Left lobe of liver (tissue), 2 donors: Measurements from ENCODE around the gene DDRGK1. TPM values are rescaled to one million over a fixed set of nuclear protein-coding genes. Genes with fewer than 3 reads are reported as not detected.

Experiments used
- ATAC-seq: fragments of 200-7000 bp; cut with Tn5 transposase; one replicate; pipeline ENCODE4 v1.9.1; 2020; ENCODE audit warnings: mild to moderate bottlenecking, moderate library complexity
- DNase-seq: peaks from one replicate; pipeline ENCODE4 v3.0.0-alpha.2; 2020; ENCODE audit warnings: low spot score
- total RNA-seq: library from RNA; stranded (reverse); gene quantifications from one replicate; pipeline ENCODE4 v1.2.1, GENCODE V29; 2021
- donor health status: DM: no; HTN: no; CAD: no; lungs with moderate emphysema.
- donor health status: DM: no; HTN: yes; CAD: no.

Gene DDRGK1
- total RNA-seq, 1 donor from 2014 or later: 71.0 TPM

DNA sequence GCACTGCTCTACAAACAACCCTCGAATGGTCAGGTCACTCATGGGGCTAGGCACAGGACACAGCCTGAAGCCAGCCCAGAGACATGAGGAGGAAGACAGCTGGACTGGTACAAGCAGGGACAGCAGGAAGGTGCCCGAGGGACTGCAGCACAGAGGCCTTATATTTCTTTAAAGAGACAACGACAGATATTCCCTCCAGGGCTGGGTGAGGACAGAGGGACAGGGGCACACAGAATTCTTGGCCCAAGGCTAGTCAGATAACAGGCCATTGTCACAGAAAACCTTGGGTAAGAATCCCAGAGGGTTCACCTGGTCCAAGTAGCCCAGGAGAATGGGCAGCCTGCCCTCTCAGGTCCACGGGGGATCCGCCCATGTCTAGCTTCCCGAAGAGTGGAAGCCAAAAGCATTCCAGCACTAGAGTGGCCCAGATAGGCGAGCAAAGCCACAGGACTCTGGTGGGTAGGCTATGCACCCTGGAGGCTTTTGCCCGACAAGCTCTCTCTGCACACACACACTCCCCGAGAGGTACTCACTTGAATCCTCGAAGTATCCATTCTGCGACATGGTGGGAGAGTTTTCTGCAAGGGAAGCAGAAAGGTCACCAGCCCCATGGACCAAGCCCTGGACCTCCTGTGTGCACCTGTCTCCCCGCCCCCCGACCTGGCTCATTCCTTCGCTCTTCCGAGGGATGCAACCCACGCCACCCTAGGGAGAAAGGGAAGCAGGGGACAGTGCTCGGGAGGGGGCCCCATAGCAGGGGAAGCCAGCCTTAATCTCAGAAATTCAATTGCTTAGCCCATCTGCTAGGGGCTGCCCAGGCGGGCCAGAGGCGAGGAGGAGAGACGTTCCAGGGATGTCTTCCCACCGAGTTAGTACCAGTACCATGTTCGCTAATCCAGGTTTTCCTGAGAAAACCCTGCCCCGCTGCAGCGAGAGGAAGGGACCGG is 32.8 kb upstream of the DDRGK1 start:
- ATAC-seq (no peak), DNase-seq (no peak)

DNA sequence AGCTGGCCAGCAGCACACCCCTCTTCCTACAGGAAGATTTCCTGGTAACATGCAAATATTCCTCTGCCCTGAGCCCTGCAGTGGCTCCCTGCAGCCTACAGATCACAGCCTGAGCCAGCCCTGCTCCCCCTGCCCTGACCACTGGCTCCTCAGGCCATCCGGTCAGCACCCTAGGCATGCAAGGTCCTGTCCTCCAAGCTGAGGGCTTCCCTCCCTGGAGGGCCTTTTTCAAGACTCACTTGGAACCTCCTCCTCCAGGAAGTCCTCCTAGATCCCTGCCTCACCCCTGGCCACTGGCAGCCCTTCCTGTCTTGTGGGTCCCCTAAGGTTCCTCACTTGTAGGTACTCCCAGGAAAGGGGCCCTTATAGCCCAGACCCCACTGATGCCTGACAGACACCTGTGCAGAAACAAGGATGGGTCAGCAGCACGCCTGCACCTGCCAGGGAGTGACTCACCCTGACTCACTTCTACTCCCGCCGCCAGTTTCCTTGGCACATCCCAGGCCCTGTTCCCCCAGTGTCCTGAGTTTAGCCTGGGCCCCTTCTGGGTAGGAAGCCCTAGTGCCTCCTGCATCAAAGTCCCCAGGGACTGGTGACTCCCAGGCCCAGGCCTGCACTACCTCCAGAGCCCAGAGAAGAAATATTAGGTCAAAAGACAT is 31.3 kb upstream of the DDRGK1 start:
- DNase-seq (no peak), ATAC-seq (no peak)

DNA sequence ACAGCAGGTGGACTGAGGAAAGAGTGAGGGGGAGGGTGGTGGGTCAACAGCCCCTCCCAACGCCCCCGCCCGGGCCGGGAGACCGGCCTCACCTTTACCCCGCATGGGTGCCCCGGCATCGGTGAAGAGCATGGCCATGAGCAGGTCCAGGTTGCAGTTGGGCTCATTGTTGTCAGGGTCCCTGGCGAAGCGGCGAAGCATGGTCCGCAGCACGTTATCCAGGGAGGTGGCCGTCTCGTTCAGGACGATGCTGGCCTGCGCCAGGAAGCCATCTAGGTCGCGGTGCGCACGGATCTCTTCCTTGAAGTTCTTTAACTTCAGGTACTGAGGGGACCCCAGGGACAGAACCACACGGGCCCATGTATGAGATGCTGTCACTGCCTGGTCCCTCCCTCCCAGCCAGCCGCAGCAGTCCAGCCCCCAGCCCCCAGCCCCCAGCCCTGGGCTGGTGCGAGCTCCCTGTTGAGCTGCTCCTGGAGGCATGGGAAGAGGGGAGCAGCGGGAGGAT is 29.6 kb upstream of the DDRGK1 start:
- DNase-seq: no peak

DNA sequence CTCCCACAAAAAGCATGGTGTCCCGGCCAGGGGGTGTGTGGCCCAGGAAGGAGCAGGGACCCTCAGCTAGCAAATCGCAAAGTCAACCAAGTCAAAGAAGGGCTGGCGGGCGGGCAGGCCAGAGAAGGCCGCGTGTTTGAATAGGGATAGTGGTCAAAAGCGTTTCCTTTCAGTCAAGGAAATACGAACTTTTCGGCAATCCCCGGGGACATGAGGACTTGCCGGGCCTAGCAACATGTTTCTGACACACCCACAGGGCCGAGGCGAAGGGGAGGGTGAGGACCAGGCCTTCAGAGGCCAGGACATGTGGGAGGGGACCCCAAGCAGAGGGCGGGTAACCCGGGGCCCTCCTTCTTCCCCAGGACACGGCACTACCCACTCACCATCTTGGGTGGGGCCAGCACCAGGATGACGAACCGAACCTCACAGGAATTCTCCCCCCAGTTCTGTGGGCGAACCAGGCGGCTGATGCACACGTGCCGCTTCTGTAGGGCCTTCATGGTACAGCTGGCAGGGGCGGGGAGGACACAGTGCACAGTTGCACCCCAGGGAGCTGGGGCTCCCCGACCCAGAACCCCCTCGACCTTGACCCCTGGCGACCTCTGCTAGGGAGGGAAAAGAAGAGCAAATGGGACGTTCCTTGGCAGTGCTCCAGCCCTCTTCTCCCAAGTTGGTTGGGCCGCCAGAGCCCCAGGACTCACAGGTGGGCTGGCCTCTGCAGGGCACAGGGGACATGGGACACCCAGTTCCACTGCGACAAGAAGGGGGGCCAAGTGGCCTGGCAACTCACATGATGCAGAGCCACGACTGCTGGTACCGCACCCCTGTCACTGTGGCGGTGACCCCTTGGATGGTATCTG is 28.9 kb upstream of the DDRGK1 start:
- no peak for DNase-seq
- ATAC-seq: no peak

More for the DNA sequence above, 29.6 kb upstream of the DDRGK1 start:
- no peak for ATAC-seq

DNA sequence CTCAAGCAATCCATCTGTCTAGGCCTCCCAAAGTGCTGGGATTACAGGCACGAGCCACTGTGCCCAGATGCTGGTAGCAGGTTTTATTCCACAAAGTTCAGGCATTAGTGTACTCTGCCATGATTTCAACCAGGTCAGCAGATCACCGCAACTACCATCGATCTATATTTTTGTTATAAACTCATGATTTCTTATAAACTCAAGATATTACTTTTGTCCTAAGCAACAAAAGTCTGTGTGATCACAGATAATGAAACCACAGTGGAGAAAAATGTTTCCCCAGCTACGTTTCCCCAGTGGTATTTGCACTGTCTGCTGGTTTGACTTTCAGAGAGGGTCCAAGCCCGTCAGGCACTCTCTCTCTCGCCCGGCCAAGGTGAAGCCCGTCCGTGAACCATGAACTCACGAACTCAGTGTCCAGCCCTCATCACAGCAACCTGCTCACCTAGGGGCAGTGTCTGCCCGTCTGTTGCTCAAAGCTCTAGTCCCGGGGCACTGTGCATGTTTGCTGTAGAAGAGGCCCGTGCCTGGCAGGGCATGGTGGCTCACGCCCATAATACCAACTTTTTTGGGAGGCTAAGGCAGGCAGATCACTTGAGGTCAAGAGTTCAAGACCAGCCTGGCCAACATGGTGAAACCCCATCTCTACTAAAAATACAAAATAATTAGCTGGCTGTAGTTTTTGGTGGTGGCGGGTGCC is 27.6 kb upstream of the DDRGK1 start:
- no peak for DNase-seq
- no peak for ATAC-seq

DNA sequence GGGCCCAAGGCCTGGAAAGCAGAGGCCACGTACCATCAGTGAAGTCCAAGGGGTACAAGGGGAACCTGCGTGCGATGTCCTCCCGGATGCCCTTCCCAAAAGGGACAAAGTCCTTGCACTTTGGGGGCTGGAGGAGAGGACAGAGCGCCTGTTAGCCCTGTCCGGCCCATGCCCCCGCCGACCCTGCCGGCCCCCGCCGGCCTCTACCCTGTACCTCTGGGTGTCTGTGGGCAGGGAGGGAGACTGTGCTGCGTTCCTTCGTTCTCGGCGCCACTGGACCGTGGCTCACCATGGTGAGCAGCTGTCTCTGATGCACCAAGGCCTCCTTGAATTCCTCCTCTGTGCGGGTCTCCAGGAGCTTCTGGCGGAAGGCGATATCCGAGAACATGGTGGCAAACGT is 26.6 kb upstream of the DDRGK1 start:
- no peak for ATAC-seq
- no peak for DNase-seq

DNA sequence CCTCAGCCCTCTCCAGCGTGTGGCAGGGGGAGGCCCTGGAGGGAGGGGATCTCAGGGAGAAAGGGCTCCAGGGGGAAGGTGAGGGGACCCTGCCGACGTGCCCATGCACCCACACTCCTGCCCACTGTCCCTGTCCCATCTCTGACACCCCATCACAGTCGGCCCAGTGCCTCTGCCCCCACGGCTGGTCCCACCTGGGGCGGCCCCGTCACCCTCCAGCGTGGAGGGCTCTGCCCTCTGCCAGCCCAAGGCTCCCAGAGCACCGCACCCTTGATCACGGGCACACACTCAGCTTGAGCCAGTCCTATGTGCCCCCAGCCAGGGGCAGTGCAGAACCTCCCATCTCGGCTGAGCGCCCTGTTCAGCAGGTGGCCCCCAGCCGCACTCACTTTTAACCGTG is 25.3 kb upstream of the DDRGK1 start:
- DNase-seq (no peak), ATAC-seq (no peak)

DNA sequence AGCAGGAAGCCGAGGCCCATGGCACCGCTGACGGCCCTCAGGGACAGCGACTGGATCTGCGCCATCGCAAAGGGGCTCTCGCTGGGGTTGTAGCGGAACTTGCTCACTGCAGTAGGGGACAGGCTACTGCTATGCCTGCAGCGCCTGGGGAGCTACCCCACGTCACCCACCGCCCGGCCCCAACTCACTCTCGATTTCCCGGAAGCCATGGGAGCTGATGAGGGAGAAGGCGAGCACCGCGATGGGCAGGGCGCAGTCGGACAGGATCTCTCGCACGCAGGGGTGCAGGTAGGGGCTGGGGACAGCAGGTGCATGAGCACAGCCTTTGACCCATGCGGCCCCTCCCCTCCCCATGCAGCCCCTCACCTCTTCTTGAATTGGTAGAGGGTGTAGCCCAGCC is 24.7 kb upstream of the DDRGK1 start:
- ATAC-seq (no peak), DNase-seq (no peak)

DNA sequence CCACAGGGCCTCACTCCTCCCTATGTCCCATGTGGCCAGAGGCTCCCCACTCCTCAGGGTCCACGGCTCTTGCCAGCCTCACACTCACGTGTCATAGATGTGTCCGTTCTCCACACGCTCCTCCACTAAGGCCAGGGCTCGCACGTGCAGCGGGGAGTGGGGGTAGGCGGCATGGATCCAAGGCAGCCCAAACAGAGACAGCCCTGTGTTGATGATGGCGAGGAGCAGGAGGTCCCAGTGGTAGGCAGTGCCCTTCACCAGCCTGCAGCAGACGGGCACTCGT is 24.2 kb upstream of the DDRGK1 start:
- ATAC-seq: no peak
- DNase-seq: no peak

DNA sequence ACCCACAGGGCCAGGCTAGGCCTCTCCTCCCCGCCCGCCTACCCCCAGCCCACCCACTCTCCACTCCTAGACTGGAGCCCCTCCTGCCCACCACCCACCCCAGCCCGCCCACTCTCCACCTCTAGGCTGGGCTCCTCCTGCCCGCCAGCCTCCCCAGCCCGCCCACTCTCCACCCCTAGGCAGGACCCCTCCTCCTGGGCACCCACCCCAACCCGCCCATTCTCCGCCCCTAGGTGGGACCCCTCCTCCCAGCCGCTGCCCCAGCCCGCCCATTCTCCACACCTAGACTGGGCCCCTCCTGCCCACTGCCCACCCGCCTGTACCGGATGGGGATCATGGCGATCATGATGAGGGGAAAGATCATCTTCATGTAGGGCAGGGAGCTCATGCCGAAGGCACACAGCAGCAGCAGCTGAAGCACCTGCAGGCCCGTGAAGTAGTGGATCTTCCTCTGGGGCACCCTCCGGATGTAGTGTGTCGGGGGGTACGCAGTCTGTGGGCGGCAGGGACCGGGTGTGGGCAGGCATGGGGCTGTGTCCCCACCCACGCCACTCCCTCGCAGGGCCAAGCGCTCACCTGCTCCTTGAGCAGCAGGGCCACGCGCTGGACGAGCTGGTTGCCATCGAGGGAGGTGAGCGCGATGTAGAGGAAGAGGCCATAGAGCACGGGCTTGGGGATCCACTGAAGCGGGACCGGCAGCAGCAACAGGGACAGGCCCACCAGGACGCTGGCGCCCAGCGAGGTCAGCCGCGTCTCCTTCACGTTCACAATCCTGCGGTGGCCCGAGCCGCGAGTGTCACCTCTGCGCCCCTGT is 23.7 kb upstream of the DDRGK1 start:
- ATAC-seq: no peak

DNA sequence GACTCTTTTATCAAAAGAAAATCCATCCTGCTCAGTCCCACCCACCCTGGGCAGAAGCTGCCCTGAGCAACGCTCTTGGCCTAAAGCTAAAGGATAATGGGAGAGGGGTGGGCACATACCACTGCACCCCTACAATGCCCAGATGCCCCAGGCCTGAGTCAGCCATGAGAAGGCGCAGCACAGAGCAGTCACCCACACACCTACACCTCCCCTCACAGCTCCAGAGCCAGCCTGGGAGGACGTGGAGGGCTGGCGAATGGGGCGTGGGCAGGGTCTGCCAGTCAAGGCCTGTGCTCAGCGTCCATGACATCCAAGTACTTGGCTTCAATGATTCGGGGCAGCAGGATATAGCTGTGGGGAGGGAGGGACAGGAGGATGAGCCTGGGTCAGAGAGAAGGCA is 23.0 kb upstream of the DDRGK1 start:
- DNase-seq (no peak), ATAC-seq (no peak)

More for the DNA sequence above, 23.7 kb upstream of the DDRGK1 start:
- DNase-seq: no peak

DNA sequence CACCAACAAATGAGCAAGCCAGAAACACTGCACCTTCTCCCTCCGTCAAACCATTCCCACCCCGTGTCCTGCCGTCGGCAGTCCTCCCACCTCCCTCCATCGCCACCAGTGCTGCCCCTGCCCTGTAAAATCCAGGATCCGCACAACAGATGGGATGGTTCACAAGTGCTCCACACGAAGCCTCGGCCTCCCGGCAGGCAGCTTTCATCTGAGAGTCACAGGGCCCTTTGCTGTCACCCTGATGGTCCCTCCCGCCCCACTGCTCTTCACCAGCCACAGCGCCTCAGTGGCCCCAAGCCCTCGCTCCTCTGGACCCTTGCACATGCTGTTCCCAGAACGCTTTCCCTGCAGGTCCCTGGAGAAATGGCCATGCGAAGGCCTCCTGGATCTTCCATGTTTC is 22.4 kb upstream of the DDRGK1 start:
- DNase-seq: no peak

DNA sequence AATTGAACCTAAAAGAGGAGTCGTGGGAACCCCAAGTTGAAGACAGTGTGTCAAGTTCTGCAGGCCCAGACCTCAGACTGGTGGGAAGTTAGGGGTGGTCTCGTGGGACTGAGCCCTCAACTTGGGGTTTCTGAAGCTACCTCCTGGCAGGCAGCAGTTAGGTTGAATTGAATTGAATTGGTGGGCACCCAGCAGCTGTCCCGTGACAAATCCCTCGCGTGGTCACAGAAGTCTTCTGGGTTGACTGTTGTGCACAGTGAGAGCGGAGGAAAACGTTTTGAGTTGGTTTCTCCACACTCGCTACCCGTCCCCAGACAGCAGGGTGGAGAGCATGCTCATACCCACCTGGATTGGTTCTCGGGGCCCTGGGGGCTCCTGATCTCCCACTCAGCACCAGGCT is 21.6 kb upstream of the DDRGK1 start:
- DNase-seq: no peak
- ATAC-seq: no peak

More for the DNA sequence above, 22.4 kb upstream of the DDRGK1 start:
- ATAC-seq: no peak

DNA sequence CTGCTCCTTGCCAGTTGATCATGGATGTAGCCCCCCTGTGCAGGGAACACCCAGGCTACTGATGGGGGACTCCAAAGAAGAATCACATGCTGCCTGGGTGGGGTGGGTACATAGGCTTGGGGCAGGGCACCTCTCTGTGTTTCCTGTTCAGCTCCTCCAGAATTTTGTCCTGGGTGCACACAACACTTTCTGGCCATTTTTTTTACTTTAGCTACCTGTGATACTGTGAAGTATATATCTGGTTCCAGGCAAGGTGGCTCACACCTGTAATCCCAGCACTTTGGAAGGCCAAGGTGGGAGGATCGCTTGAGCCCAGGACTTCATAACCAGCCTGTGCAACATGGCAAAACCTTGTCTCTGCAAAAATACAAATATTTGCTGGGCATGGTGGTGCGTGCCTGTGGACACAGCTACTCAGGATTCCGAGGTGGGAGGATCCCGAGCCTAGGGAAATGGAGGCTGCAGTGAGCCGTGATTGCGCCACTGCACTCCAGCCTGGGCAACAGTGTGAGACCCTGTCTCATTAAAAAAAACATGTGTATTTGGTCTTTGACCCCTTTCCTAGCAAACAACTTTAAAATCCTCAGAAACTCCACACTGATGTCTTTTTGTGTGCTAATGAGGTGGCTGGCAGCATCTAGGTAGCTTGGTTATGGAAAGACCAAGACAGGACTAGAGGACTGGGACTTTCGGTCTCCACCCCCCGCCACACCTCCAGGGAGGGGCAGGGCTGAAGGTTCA is 20.4 kb upstream of the DDRGK1 start:
- no peak for DNase-seq
- peak; percentile 36 for ATAC-seq

DNA sequence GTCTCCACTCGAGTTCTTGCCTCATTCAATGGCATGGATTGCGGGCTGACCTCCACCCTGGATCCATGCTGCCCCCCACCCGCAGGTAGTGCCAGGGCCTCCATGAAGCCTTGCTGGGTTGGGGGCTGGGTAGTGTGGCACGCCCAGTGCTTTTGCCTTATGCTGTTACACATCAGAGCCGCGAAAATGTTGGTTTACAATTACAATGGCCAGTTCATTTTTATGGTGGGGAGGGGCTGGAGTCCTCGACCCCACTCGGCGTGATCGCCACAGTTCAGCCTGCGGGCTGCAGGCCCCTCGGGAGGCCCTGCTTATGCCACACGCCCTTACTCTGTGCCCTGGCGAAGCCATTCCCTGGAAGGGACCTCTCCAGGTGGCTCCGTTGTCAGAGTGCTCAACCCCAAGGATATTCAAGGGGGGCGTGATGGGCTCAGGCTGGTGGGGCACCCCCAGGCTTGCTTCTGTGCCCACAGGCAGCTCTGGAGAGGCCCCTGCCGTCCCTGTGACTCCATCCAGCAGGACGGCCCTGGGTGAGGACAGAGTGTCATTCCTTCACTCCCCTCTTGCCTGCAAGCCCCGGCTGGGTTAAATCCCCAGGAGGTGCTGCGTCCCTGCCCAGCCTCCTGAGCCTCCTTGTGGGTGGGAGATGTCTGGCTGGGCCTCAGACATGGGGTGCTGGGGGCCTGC is 19.7 kb upstream of the DDRGK1 start:
- DNase-seq: no peak
- no peak for ATAC-seq

DNA sequence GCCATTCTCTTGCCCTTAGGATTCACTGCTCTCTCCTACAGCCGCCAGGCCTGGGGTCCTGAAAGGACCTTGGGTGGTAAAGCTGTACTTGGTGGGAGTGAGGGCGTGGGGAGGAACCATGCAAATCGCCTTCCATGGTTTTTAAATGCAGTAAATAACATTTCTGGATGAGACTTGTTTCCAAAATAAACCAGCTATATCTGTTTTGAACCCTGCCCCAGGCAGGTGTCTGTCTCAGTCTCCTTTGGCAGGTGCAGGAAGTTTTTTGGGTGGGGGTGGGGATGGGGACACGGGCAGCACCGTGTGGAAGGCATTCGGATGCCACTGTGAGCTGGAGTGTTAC is 19.1 kb upstream of the DDRGK1 start:
- no peak for ATAC-seq
- no peak for DNase-seq

DNA sequence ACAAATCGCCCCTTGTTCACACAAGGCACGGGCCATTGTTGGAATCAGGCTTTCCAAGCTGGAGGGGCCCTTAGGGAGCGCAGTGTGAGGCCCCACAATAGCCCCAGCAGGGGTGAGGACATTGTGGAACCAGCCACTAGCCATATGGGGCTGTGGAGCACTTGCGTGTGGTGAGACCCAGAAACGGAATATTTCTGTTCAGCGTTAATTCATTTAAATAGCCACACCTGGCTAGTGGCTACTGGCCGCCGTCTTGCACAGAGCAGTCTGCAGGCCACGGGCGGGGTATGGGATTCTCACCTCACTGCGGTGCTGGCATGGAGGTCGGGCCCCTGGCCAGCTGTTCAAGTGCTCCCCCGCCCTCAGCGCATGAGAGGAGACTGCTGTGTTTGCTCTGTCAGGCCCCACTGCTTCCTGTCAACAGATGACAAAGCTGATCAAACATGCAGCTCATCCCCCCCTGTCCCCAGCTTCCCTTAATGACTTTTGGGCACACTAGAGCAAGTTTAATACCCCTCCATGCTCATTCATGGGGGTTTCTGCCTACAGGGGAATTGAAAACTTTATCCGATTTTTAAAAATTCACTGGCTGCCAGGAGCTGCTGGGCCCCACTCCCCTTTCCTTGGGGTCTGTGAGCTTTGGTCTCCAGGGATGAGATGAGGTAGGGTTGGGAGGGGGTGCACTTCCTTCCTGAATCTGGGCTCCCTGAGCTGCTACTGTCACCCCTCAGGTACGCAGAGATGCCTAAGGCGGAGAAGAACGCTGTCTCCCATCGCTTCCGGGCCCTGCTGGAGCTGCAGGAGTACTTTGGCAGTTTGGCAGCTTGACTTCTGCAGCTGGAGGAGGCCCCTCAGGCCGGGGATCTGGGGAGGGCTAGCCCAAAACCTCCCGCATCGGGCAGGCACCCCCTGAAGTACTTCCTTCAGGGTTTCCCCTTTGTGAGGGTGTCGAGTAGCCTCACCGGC is 18.4 kb upstream of the DDRGK1 start:
- ATAC-seq (no peak), DNase-seq (no peak)
